Transverse colon (tissue), 4 donors: ENCODE measurements around the gene ZFY.

ENCODE experiments used
- EP300 ChIP-seq: sonication (generic); formaldehyde crosslinking; IDR thresholded peaks from one replicate; pipeline ENCODE4 v1.6.1; 2017; ENCODE audit warnings: antibody characterized with exemption, low read depth
- POLR2A ChIP-seq: fragments of 450-650 bp; IDR thresholded peaks from one replicate; pipeline ENCODE4 v1.6.1; 2016; ENCODE audit warnings: antibody characterized with exemption, mild to moderate bottlenecking, moderate library complexity
- POLR2AphosphoS5 ChIP-seq, 3 donors: sonication (generic); formaldehyde crosslinking; IDR thresholded peaks; one replicate each; pipeline ENCODE4 v1.6.1; 2016; ENCODE audit warnings: antibody characterized with exemption in 3 of 3
- TF ChIP-seq, protein P1 (sequence below), 5 experiments: fragments of 200-600 bp in 3 of 5; fragments of 450-650 bp in 2 of 5; sonication (generic) in 3 of 5; IDR thresholded peaks; 1 replicate in 2 of 5; 2 replicates in 3 of 5; pipeline ENCODE4 v1.5.1; 2016 to 2017; ENCODE audit warnings: antibody characterized with exemption in 5 of 5, inconsistent platforms in 3 of 5, mild to moderate bottlenecking in 2 of 5, moderate library complexity in 1 of 5

DNA sequence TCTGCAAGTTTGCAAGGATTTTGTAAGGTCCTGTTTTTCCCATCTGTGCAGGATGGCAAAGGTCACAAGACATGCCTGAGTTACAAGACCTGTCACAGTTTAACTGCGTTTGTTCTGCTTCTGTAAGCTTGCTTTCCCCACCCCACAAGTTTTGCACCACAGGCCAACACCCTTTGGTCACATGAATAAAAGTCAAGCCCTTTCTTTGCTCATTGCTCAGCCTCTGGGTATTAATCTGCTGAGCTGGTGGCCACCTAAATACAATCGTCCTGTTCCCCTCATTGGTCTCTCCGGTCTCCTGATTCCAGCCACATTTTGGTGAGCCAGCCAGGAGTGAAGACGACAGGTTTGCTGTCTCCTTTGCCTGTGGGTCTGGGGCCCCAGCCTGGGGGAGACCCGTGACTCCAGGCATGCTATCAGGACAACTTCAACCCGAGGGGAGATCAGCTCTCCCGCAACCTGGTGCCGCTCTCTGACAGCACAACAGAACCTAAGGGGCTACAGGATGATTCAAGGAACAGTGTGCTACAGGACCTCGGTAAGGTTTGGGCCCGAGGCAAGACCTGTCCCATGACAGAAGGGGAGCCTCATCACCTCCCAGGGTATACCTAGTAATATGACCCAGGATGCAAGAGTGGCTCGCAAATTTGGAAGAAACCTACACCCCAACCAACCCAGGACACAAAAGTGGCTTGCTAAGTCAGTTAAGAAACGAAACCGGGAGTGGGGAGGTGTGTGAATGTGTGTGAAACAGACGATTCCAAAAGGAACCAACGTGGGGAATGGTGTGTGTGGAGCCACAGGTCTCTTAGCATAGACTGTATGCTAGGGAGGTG lies 67.7 kb downstream of the ZFY start:
- no peak for TF ChIP-seq EP300
- TF ChIP-seq POLR2AphosphoS5 (IDR thresholded peaks at IDR 0.05), result no peak
- no peak for TF ChIP-seq POLR2A
- TF ChIP-seq, protein P1, sequence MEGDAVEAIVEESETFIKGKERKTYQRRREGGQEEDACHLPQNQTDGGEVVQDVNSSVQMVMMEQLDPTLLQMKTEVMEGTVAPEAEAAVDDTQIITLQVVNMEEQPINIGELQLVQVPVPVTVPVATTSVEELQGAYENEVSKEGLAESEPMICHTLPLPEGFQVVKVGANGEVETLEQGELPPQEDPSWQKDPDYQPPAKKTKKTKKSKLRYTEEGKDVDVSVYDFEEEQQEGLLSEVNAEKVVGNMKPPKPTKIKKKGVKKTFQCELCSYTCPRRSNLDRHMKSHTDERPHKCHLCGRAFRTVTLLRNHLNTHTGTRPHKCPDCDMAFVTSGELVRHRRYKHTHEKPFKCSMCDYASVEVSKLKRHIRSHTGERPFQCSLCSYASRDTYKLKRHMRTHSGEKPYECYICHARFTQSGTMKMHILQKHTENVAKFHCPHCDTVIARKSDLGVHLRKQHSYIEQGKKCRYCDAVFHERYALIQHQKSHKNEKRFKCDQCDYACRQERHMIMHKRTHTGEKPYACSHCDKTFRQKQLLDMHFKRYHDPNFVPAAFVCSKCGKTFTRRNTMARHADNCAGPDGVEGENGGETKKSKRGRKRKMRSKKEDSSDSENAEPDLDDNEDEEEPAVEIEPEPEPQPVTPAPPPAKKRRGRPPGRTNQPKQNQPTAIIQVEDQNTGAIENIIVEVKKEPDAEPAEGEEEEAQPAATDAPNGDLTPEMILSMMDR (IDR thresholded peaks at IDR 0.05), result no peak
